ENCODE results near the gene IMMP2L.
"Not testable (repeated sequence)": the region's sequence is repeated elsewhere in the genome, so short reads cannot be mapped to it uniquely, and the experiment has no call there.

GRCh38 chr7:111251365-111251764 lies 310.9 kb downstream of the IMMP2L start:
- TF ChIP-seq CTCF, POLR2A (IDR thresholded peaks at IDR 0.05): not testable (repeated sequence)

Data from body of pancreas (tissue), 4 donors.